Duodenal mucosa (tissue), 2 donors: ENCODE measurements around the gene HSPB6.

Experiments
- H3K27ac ChIP-seq: one replicate; pipeline ENCODE4 v1.7.0; 2013; ENCODE audit warnings: low read depth, low read length
- H3K27me3 ChIP-seq, 2 donors: one replicate each; pipeline ENCODE4 v1.7.0; 2013; ENCODE audit warnings: low read length in 2 of 2, control low read depth in 1 of 2; ENCODE audit not compliant: insufficient read depth in 2 of 2, control insufficient read depth in 1 of 2
- H3K36me3 ChIP-seq, 2 donors: one replicate each; pipeline ENCODE4 v1.7.0; 2013; ENCODE audit warnings: low read length in 2 of 2, control low read depth in 1 of 2; ENCODE audit not compliant: insufficient read depth in 2 of 2, control insufficient read depth in 1 of 2
- H3K4me1 ChIP-seq, 2 donors: one replicate each; pipeline ENCODE4 v1.7.0; 2013; ENCODE audit warnings: low read length in 2 of 2, control low read depth in 1 of 2; ENCODE audit not compliant: insufficient read depth in 2 of 2, control insufficient read depth in 1 of 2
- H3K4me3 ChIP-seq, 2 donors: one replicate each; pipeline ENCODE4 v1.7.0; 2013; ENCODE audit warnings: low read length in 2 of 2, low read depth in 1 of 2
- H3K9ac ChIP-seq, 2 donors: one replicate each; pipeline ENCODE4 v1.7.0; 2013; ENCODE audit warnings: low read length in 2 of 2, low read depth in 1 of 2
- H3K9me3 ChIP-seq, 2 donors: one replicate each; pipeline ENCODE4 v1.7.0; 2013; ENCODE audit warnings: low read length in 2 of 2, control low read depth in 1 of 2; ENCODE audit not compliant: control insufficient read depth in 1 of 2

HSPB6 gene

GRCh38 chr19:35745328-35746086, 11.3 kb downstream of the HSPB6 start, which contains the start of the genes PSENEN and U2AF1L4:
TSS of gene PSENEN (plus strand) at chr19:35745651. CDS start at chr19:35745931, 280 bp downstream.
TSS of gene U2AF1L4 (minus strand) at chr19:35745418. CDS start at chr19:35745391, 27 bp downstream.
- Histone ChIP-seq H3K36me3 (peaks cover 0 to 3% of the 10 kb centered on the region in 2 donors), H3K4me3 (peak within 1 kb of the TSS; percentile 90 to 91), H3K9ac (peak within 1 kb of the TSS; percentile 85 to 88), H3K9me3 (no peaks in the 10 kb centered on the region), H3K27me3 (no peaks in the 10 kb centered on the region), H3K27ac (peak within 1 kb of the TSS; percentile 99), H3K4me1 (peaks cover 28 to 41% of the 10 kb centered on the region in 2 donors)

GRCh38 chr19:35744430-35745327, 12.2 kb downstream of the HSPB6 start:
- Histone ChIP-seq H3K36me3 (peaks cover 0 to 3% of the 10 kb centered on the region in 2 donors), H3K4me3 (peak overlapping the region; percentile 90 to 91), H3K9me3 (no peaks in the 10 kb centered on the region), H3K27me3 (no peaks in the 10 kb centered on the region), H3K4me1 (peaks cover 28 to 42% of the 10 kb centered on the region in 2 donors), H3K27ac (peak overlapping the region; percentile 99), H3K9ac (peak overlapping the region; percentile 43 to 85)

- H3K9me3 ChIP-seq = no peaks in the 10 kb centered on the region
- no peak overlapping the region for H3K9ac ChIP-seq
- H3K4me3 ChIP-seq = peak overlapping the region; percentile 90 to 91
- H3K36me3 ChIP-seq = peaks cover 3 to 4% of the 10 kb centered on the region in 2 donors
- H3K4me1 ChIP-seq = peaks cover 24 to 37% of the 10 kb centered on the region in 2 donors
- no peak overlapping the region for H3K27ac ChIP-seq
- no peaks in the 10 kb centered on the region for H3K27me3 ChIP-seq
Observed at GRCh38 chr19:35743640-35744429, 13.0 kb downstream of the HSPB6 start.

GRCh38 chr19:35742121-35742724, 14.6 kb downstream of the HSPB6 start, which contains the start of gene IGFLR1:
TSS of gene IGFLR1 (minus strand) at chr19:35742452. CDS start at chr19:35741180, 1,272 bp downstream.
- H3K9me3 ChIP-seq = no peaks in the 10 kb centered on the region
- H3K36me3 ChIP-seq = peaks cover 16 to 20% of the 10 kb centered on the region in 2 donors
- H3K27me3 ChIP-seq = no peaks in the 10 kb centered on the region
- H3K4me1 ChIP-seq = peaks cover 19 to 33% of the 10 kb centered on the region in 2 donors
- peak within 1 kb of the TSS; percentile 81 for H3K27ac ChIP-seq
- peak within 1 kb of the TSS; percentile 25 to 59 for H3K9ac ChIP-seq
- peak within 1 kb of the TSS; percentile 38 to 53 for H3K4me3 ChIP-seq

- H3K27me3 ChIP-seq = no peaks in the 10 kb centered on the region
- peak overlapping the region; percentile 58 to 60 for H3K9ac ChIP-seq
- H3K27ac ChIP-seq = peak overlapping the region; percentile 64
- peak overlapping the region; percentile 82 to 90 for H3K4me3 ChIP-seq
- H3K9me3 ChIP-seq = no peaks in the 10 kb centered on the region
- peaks cover 23 to 30% of the 10 kb centered on the region in 2 donors for H3K36me3 ChIP-seq
- peaks cover 14 to 29% of the 10 kb centered on the region in 2 donors for H3K4me1 ChIP-seq
Observed at GRCh38 chr19:35741203-35741515, 15.7 kb downstream of the HSPB6 start.

GRCh38 chr19:35740423-35741202, 16.2 kb downstream of the HSPB6 start:
- H3K9ac ChIP-seq = peak overlapping the region; percentile 60 to 70
- no peaks in the 10 kb centered on the region for H3K27me3 ChIP-seq
- peaks cover 11 to 23% of the 10 kb centered on the region in 2 donors for H3K4me1 ChIP-seq
- peak overlapping the region; percentile 82 to 90 for H3K4me3 ChIP-seq
- peaks cover 25 to 34% of the 10 kb centered on the region in 2 donors for H3K36me3 ChIP-seq
- H3K27ac ChIP-seq = peak overlapping the region; percentile 64
- no peaks in the 10 kb centered on the region for H3K9me3 ChIP-seq

GRCh38 chr19:35740108-35740422, 16.8 kb downstream of the HSPB6 start:
- no peaks in the 10 kb centered on the region for H3K9me3 ChIP-seq

GRCh38 chr19:35739275-35740107, 17.3 kb downstream of the HSPB6 start:
- Histone ChIP-seq H3K4me3 (peak overlapping the region; percentile 75 to 90), H3K4me1 (peaks cover 10 to 20% of the 10 kb centered on the region in 2 donors), H3K9me3 (no peaks in the 10 kb centered on the region), H3K36me3 (peaks cover 28 to 43% of the 10 kb centered on the region in 2 donors), H3K27ac (no peak overlapping the region), H3K9ac (peak overlapping the region in 1 of 2 donors; percentile 47), H3K27me3 (no peaks in the 10 kb centered on the region)

More at GRCh38 chr19:35740108-35740422, 16.8 kb downstream of the HSPB6 start:
- Histone ChIP-seq H3K4me3 (peak overlapping the region; percentile 75 to 90), H3K9ac (peak overlapping the region; percentile 47 to 70), H3K27ac (peak overlapping the region; percentile 45), H3K27me3 (no peaks in the 10 kb centered on the region), H3K36me3 (peaks cover 28 to 39% of the 10 kb centered on the region in 2 donors), H3K4me1 (peaks cover 11 to 23% of the 10 kb centered on the region in 2 donors)
